Brain microvascular endothelial cell (primary cell): Measurements from ENCODE around the gene FCHSD2.

Experiments used
- DNase-seq: peaks from one replicate; pipeline ENCODE4 v3.0.0-alpha.2; 2020
- H3K27ac ChIP-seq: fragments of 250-450 bp; sonication (Bioruptor Pico); 2 replicates; pipeline ENCODE4 v1.5.1; 2020; ENCODE audit warnings: mild to moderate bottlenecking, moderate library complexity
- H3K27me3 ChIP-seq: fragments of 250-450 bp; sonication (Bioruptor Pico); replicated peaks from 2 replicates; pipeline ENCODE4 v1.5.1; 2020; ENCODE audit warnings: mild to moderate bottlenecking
- H3K36me3 ChIP-seq: fragments of 250-450 bp; sonication (Bioruptor Pico); replicated peaks from 2 replicates; pipeline ENCODE4 v1.5.1; 2020; ENCODE audit warnings: mild to moderate bottlenecking
- H3K4me3 ChIP-seq: 2 replicates; pipeline ENCODE4 v1.5.1; 2011; ENCODE audit warnings: low read depth, mild to moderate bottlenecking, control low read depth, low read length, moderate library complexity
- CTCF ChIP-seq: IDR thresholded peaks from 2 replicates; pipeline ENCODE4 v1.5.1; 2011; ENCODE audit warnings: low read depth, mild to moderate bottlenecking, moderate library complexity, low read length, control low read depth, inconsistent platforms; ENCODE audit errors: missing control alignments
- in situ Hi-C: cut with HindIII; loops from 2 replicates; pipeline ENCODE4 v1.10.0; 2017; ENCODE audit warnings: low sequenced_read_pairs, low pct_ligation_motif_present

The FCHSD2 gene

GRCh38 chr11:73087730-73088129 lies 54.4 kb downstream of the FCHSD2 start:
- Histone ChIP-seq H3K27ac (no peak overlapping the region), H3K36me3 (no peaks in the 10 kb centered on the region), H3K27me3 (no peaks in the 10 kb centered on the region), H3K4me3 (no peak overlapping the region)
- DNase-seq: no peak
- in situ Hi-C loops: no loop called here
- TF ChIP-seq CTCF: no peak

GRCh38 chr11:73085189-73085875 lies 56.8 kb downstream of the FCHSD2 start:
- in situ Hi-C loops: no loop called here
- no peak for DNase-seq

GRCh38 chr11:73078631-73079030 lies 63.5 kb downstream of the FCHSD2 start:
- Histone ChIP-seq H3K36me3 (no peaks in the 10 kb centered on the region), H3K27me3 (no peaks in the 10 kb centered on the region), H3K4me3 (no peak overlapping the region), H3K27ac (no peak overlapping the region)
- no peak for TF ChIP-seq CTCF
- in situ Hi-C loops: no loop called here
- no peak for DNase-seq

More at GRCh38 chr11:73085189-73085875, 56.8 kb downstream of the FCHSD2 start:
- H3K36me3 ChIP-seq: no peaks in the 10 kb centered on the region
- no peaks in the 10 kb centered on the region for H3K27me3 ChIP-seq
- no peak for TF ChIP-seq CTCF
- no peak overlapping the region for H3K4me3 ChIP-seq
- no peak overlapping the region for H3K27ac ChIP-seq

GRCh38 chr11:73077454-73077853 lies 64.7 kb downstream of the FCHSD2 start:
- Histone ChIP-seq H3K27me3 (no peaks in the 10 kb centered on the region), H3K27ac (no peak overlapping the region), H3K36me3 (no peaks in the 10 kb centered on the region), H3K4me3 (no peak overlapping the region)
- no peak for DNase-seq
- TF ChIP-seq CTCF: no peak
- in situ Hi-C loops: no loop called here

- in situ Hi-C loops: no loop called here
- TF ChIP-seq CTCF: no peak
- Histone ChIP-seq H3K36me3 (no peaks in the 10 kb centered on the region), H3K4me3 (no peak overlapping the region), H3K27ac (no peak overlapping the region), H3K27me3 (no peaks in the 10 kb centered on the region)
- DNase-seq: no peak
Measured at GRCh38 chr11:73074319-73074718, 67.8 kb downstream of the FCHSD2 start.

GRCh38 chr11:73072935-73073481 lies 69.1 kb downstream of the FCHSD2 start:
- Histone ChIP-seq H3K27ac (no peak overlapping the region), H3K36me3 (no peaks in the 10 kb centered on the region), H3K4me3 (no peak overlapping the region), H3K27me3 (no peaks in the 10 kb centered on the region)
- no peak for DNase-seq
- TF ChIP-seq CTCF: no peak
- in situ Hi-C loops: no loop called here
